ENCODE results near the gene MPPE1. TPM values are rescaled to one million over a fixed set of nuclear protein-coding genes. Genes with fewer than 3 reads are reported as not detected.

The MPPE1 gene
- total RNA-seq, 1 donor = 38.0 TPM

- no peaks in the 10 kb centered on the region for H3K36me3 ChIP-seq (ENCODE audit: insufficient read depth, low read length)
- peak overlapping the region; percentile 97 for H3K27ac ChIP-seq (ENCODE audit: low read depth, low read length)
- TF ChIP-seq CTCF (IDR thresholded peaks at IDR 0.05; ENCODE audit: extremely low read depth, low read depth, low read length) = no peak
- no peaks in the 10 kb centered on the region for H4K20me1 ChIP-seq (ENCODE audit: insufficient read depth, low read length)
- peaks cover 32% of the 10 kb centered on the region for H3K4me1 ChIP-seq (ENCODE audit: insufficient read depth, low read length)
- peaks cover 34% of the 10 kb centered on the region for H3K79me2 ChIP-seq (ENCODE audit: insufficient read depth, low read length)
- H2AFZ ChIP-seq (ENCODE audit: low read length) = no peak overlapping the region
- peak overlapping the region; percentile 94 for H3K4me3 ChIP-seq (ENCODE audit: insufficient read depth, low read length)
- no peaks in the 10 kb centered on the region for H3K9me3 ChIP-seq (ENCODE audit: low read depth, low read length)
- no peaks in the 10 kb centered on the region for H3K27me3 ChIP-seq (ENCODE audit: insufficient read depth, low read length)
- DNase-seq (ENCODE audit: insufficient read length, low spot score, missing footprints) = no peak
- peak overlapping the region; percentile 90 for H3K4me2 ChIP-seq (ENCODE audit: insufficient read depth, low read length)
Observed at GRCh38 chr18:11851806-11852337, 56.2 kb downstream of the MPPE1 start.

DNA sequence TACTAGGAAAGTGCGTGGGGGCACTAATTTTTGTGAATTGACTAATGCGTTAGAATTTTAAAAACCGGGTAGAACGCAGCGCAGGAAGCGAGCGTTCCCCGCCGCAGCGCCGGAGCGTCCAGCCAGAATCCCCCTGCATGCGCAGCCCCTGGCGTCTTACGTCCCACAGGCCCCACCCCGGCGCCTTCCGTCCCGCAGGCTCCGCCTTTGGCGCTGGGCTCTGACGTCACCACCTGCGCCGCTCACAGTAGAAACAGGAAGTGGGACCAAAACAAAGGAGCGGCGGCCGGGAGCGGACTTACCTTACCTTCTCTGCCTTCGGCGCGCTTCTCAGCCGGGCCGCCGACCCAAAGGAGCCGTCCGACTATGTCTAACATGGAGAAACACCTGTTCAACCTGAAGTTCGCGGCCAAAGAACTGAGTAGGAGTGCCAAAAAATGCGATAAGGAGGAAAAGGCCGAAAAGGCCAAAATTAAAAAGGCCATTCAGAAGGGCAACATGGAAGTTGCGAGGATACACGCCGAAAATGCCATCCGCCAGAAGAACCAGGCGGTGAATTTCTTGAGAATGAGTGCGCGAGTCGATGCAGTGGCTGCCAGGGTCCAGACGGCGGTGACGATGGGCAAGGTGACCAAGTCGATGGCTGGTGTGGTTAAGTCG lies 56.8 kb downstream of the MPPE1 start, which contains the start of gene CHMP1B:
Gene CHMP1B (plus strand): TSS at position 268 of the 660 bp plus-strand sequence. CDS start 99 bp downstream, at position 367.
- Histone ChIP-seq H3K4me1 (ENCODE audit: insufficient read depth, low read length) (peaks cover 26% of the 10 kb centered on the region), H3K4me3 (ENCODE audit: insufficient read depth, low read length) (peak within 1 kb of the TSS; percentile 94), H3K27ac (ENCODE audit: low read depth, low read length) (peak within 1 kb of the TSS; percentile 97), H3K4me2 (ENCODE audit: insufficient read depth, low read length) (peak within 1 kb of the TSS; percentile 90), H4K20me1 (ENCODE audit: insufficient read depth, low read length) (no peaks in the 10 kb centered on the region), H3K79me2 (ENCODE audit: insufficient read depth, low read length) (peaks cover 34% of the 10 kb centered on the region), H2AFZ (ENCODE audit: low read length) (peak within 1 kb of the TSS; percentile 90), H3K9me3 (ENCODE audit: low read depth, low read length) (no peaks in the 10 kb centered on the region), H3K36me3 (ENCODE audit: insufficient read depth, low read length) (no peaks in the 10 kb centered on the region), H3K27me3 (ENCODE audit: insufficient read depth, low read length) (no peaks in the 10 kb centered on the region)
- TF ChIP-seq CTCF (IDR thresholded peaks at IDR 0.05; ENCODE audit: extremely low read depth, low read depth, low read length) = no peak
- peak; percentile 92 for DNase-seq (ENCODE audit: insufficient read length, low spot score, missing footprints)

- H3K4me1 ChIP-seq (ENCODE audit: insufficient read depth, low read length) = peaks cover 21% of the 10 kb centered on the region
- H3K4me3 ChIP-seq (ENCODE audit: insufficient read depth, low read length) = peak overlapping the region; percentile 94
- peaks cover 34% of the 10 kb centered on the region for H3K79me2 ChIP-seq (ENCODE audit: insufficient read depth, low read length)
- H3K36me3 ChIP-seq (ENCODE audit: insufficient read depth, low read length) = no peaks in the 10 kb centered on the region
- H3K4me2 ChIP-seq (ENCODE audit: insufficient read depth, low read length) = peak overlapping the region; percentile 90
- no peak for TF ChIP-seq CTCF (IDR thresholded peaks at IDR 0.05; ENCODE audit: extremely low read depth, low read depth, low read length)
- no peaks in the 10 kb centered on the region for H3K9me3 ChIP-seq (ENCODE audit: low read depth, low read length)
- H4K20me1 ChIP-seq (ENCODE audit: insufficient read depth, low read length) = no peaks in the 10 kb centered on the region
- H2AFZ ChIP-seq (ENCODE audit: low read length) = peak overlapping the region; percentile 32
- DNase-seq (ENCODE audit: insufficient read length, low spot score, missing footprints) = peak; percentile 83
- H3K27ac ChIP-seq (ENCODE audit: low read depth, low read length) = peak overlapping the region; percentile 97
- no peaks in the 10 kb centered on the region for H3K27me3 ChIP-seq (ENCODE audit: insufficient read depth, low read length)
Observed at GRCh38 chr18:11850821-11851145, 57.3 kb downstream of the MPPE1 start.

DNA sequence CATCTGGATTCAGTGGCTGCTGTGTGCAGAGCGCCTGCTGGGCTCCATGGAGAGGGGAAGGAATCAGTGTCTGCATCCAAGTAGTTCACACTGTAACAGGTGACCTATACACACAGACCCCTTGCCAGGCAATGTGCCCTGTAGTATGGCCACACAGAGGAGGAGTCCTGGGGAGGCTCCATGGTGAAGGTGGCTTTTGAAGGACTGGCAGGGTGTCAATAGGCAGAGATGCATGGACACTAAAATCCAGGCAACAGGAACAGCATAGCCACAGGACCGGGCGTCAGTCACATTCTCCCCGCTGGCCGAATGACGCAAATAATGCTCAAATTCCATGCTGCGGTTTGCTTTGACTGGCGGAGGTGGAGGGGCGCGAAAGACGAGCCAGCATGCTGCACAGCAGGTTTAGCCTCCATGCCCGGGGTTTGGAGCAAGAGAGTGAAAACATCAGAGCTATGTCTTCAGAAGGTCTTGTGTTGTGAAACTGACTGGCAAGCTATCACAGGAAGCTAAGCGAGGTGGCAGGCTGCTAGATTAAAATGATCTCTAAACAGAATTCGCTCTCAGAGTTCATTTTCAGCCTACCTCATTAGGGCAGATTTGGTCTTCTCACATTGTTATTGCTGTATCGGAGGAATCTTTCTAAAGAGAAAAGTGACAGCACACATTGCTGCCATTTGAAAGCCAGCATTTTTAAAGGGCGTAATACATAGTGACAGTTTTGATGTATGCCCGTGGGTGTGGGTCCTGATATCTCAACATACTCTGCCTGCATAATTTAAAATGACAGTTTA lies 58.1 kb downstream of the MPPE1 start:
- H3K27ac ChIP-seq (ENCODE audit: low read depth, low read length) = peak overlapping the region; percentile 97
- H3K9me3 ChIP-seq (ENCODE audit: low read depth, low read length) = no peaks in the 10 kb centered on the region
- no peak for TF ChIP-seq CTCF (IDR thresholded peaks at IDR 0.05; ENCODE audit: extremely low read depth, low read depth, low read length)
- H4K20me1 ChIP-seq (ENCODE audit: insufficient read depth, low read length) = no peaks in the 10 kb centered on the region
- peak; percentile 80 for DNase-seq (ENCODE audit: insufficient read length, low spot score, missing footprints)
- H3K4me3 ChIP-seq (ENCODE audit: insufficient read depth, low read length) = peak overlapping the region; percentile 94
- peak overlapping the region; percentile 90 for H2AFZ ChIP-seq (ENCODE audit: low read length)
- H3K4me1 ChIP-seq (ENCODE audit: insufficient read depth, low read length) = peaks cover 20% of the 10 kb centered on the region
- H3K36me3 ChIP-seq (ENCODE audit: insufficient read depth, low read length) = no peaks in the 10 kb centered on the region
- H3K4me2 ChIP-seq (ENCODE audit: insufficient read depth, low read length) = peak overlapping the region; percentile 90
- peaks cover 34% of the 10 kb centered on the region for H3K79me2 ChIP-seq (ENCODE audit: insufficient read depth, low read length)
- no peaks in the 10 kb centered on the region for H3K27me3 ChIP-seq (ENCODE audit: insufficient read depth, low read length)

All from osteoblast (primary cell).